Mucosa of stomach (tissue), 1 donor: ENCODE results near the gene CA12.
"Not testable (repeated sequence)": the region's sequence is repeated elsewhere in the genome, so short reads cannot be mapped to it uniquely, and the experiment has no call there.

ENCODE experiments used
- H3K27me3 ChIP-seq: one replicate; pipeline ENCODE4 v1.7.0; 2013; ENCODE audit warnings: mild to moderate bottlenecking, low read length; ENCODE audit not compliant: control insufficient read depth, insufficient read depth
- H3K36me3 ChIP-seq: one replicate; pipeline ENCODE4 v1.7.0; 2013; ENCODE audit warnings: low read length; ENCODE audit not compliant: control insufficient read depth, insufficient read depth
- H3K4me1 ChIP-seq: one replicate; pipeline ENCODE4 v1.7.0; 2013; ENCODE audit warnings: mild to moderate bottlenecking, low read length; ENCODE audit not compliant: control insufficient read depth, insufficient read depth
- H3K4me3 ChIP-seq: one replicate; pipeline ENCODE4 v1.7.0; 2013; ENCODE audit warnings: low read length
- H3K9ac ChIP-seq: one replicate; pipeline ENCODE4 v1.7.0; 2013; ENCODE audit warnings: mild to moderate bottlenecking, low read length, moderate library complexity
- H3K9me3 ChIP-seq: one replicate; pipeline ENCODE4 v1.7.0; 2013; ENCODE audit warnings: mild to moderate bottlenecking, low read length, moderate library complexity; ENCODE audit not compliant: control insufficient read depth
- donor health status: Pancreatic carcinoma.

The CA12 gene

DNA sequence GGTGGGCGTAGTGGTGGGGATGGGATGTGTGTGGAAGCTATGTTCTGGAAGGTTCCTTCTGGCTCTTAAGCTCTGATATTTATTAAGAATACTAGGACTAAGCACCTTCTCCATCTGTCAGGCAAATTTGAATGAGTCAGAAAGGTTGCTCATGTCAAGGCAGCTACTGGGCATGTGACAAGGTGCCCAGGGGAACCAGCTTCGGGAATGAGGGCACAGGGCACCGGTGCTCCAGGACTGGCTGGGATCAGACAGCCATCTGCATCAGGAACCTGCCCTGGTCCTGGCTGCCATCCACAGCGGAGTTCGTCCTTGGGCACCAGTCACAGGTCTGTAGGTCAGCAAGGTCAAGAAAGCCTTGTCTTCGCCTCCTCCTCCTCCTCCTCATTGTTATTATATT lies 32.5 kb downstream of the CA12 start:
- Histone ChIP-seq H3K9me3 (no peaks in the 10 kb centered on the region), H3K36me3 (no peaks in the 10 kb centered on the region), H3K27me3 (no peaks in the 10 kb centered on the region), H3K4me1 (peaks cover 42% of the 10 kb centered on the region), H3K9ac (no peak overlapping the region), H3K4me3 (no peak overlapping the region)

- Histone ChIP-seq H3K36me3 (no peaks in the 10 kb centered on the region), H3K4me3 (no peak overlapping the region), H3K9me3 (no peaks in the 10 kb centered on the region), H3K9ac (no peak overlapping the region), H3K4me1 (peaks cover 37% of the 10 kb centered on the region), H3K27me3 (no peaks in the 10 kb centered on the region)
Observed at GRCh38 chr15:63348392-63348791, 33.3 kb downstream of the CA12 start.

DNA sequence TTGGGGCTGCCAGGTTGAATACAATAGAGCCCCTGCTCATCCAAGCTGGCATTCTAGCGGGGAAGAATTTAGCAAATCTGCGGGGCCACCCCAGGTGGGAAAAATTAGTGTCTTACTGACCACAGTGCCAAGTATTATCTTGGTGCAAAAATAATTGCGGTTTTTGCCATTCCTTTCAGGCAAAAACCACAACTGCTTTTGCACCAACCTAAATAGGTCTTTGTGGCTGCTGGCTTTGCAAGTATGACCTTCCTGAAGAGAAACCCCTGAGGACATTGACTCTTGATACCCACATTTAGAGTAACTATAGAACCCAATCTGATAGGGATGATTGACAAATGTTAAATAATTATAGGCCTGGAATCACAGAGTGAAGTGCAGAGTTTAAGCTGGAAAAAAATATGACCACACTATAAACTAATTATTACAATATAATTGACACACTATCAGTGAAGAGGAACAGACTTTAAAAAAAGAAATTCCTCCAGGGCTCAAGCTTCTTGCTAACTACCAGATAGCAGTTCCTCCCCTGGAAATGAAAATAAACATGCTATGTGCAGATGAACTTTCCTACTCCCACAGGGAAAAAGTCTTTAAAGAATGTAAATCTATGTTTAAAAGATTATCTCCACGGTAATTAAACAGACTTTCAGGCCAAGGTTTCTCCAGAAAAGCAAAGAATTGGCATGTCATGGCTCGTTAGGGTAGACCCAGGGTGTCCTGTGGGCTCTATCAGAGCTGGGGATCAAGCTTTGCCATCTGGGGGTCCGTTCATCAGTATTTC lies 34.4 kb downstream of the CA12 start:
- H3K36me3 ChIP-seq: no peaks in the 10 kb centered on the region
- H3K27me3 ChIP-seq: no peaks in the 10 kb centered on the region
- H3K4me3 ChIP-seq: no peak overlapping the region
- H3K4me1 ChIP-seq: peaks cover 35% of the 10 kb centered on the region
- no peak overlapping the region for H3K9ac ChIP-seq
- H3K9me3 ChIP-seq: no peaks in the 10 kb centered on the region

DNA sequence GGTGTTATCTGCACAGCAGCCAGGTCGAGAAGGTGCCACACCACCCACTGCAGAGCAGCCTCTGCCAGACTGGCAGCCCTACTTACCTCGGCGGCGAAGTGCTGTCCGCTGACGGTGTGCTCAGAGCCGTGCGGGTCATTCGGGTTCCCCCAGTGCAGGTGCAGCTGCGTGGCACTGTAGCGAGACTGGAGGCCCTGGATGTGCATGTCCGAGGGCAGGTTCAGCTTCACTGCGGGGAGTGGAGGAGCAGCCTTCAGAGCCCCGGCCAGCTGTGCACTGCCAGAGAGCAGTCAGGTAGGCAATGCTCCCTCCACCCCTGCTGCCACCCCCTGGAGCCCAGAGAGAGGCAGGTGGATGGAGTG lies 36.3 kb downstream of the CA12 start:
- H3K27me3 ChIP-seq: no peaks in the 10 kb centered on the region
- H3K4me3 ChIP-seq: no peak overlapping the region
- H3K36me3 ChIP-seq: no peaks in the 10 kb centered on the region
- H3K4me1 ChIP-seq: peaks cover 22% of the 10 kb centered on the region
- H3K9ac ChIP-seq: no peak overlapping the region
- H3K9me3 ChIP-seq: no peaks in the 10 kb centered on the region

DNA sequence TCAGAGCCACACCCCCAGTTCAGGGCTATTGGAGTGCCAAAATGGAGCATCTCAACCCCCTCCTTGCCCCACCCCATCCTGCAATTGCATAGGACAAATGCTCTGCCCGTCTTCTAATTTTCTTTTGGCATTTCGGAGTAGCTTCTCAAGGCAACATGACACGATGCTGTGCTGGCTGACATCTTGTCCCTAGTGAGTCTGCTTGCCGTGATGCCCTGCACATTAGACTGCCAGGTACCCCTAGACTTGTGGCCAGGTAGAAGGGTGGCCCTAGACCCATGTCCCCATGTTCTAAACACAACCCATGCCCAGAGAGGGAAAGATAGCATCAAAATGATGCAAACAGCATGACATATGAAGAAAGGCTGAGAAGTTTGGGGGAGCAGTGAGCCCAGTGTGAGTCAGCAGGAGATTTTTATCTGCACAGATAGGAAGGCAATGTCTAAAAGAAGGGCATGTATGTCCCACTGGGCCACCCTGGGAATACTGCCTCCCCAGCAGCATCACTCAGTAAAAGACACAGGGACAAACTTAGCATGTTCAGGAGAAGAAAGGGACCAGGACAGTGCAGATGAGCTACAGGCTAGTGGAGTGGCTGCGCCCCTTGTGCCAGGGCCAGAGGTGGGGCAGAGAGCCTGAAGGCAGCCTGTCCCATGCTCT lies 36.8 kb downstream of the CA12 start:
- Histone ChIP-seq H3K4me1 (peaks cover 18% of the 10 kb centered on the region), H3K36me3 (no peaks in the 10 kb centered on the region), H3K9ac (no peak overlapping the region), H3K9me3 (no peaks in the 10 kb centered on the region), H3K4me3 (no peak overlapping the region), H3K27me3 (no peaks in the 10 kb centered on the region)

DNA sequence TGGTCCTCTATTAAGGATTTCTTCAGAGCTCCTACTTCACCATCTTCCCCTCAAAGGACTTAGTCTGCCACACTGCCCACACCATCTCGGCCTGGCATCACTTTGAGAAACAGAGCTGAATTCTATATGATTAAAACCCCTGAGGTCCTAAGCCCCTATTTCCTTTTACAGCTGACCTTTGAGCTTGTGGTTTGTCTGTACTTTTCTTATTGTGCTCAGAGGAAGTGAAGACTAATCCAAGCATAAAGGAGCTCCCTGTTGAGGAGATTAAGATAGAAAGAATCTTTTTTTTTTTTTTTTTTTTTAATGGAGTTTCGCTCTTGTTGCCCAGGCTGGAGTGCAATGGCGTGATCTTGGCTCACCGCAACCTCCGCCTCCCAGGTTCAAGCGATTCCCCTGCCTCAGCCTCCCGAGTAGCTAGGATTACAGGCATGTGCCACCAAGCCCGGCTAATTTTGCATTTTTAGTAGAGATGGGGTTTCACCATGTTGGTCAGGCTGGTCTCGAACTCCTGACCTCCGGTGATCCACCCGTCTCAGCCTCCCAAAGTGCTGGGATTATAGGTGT lies 38.6 kb downstream of the CA12 start:
- not testable (repeated sequence) for H3K36me3 ChIP-seq, H3K27me3 ChIP-seq, H3K4me3 ChIP-seq, H3K4me1 ChIP-seq, H3K9me3 ChIP-seq, H3K9ac ChIP-seq

- no peaks in the 10 kb centered on the region for H3K27me3 ChIP-seq
- no peak overlapping the region for H3K9ac ChIP-seq
- no peaks in the 10 kb centered on the region for H3K36me3 ChIP-seq
- H3K4me3 ChIP-seq: no peak overlapping the region
- H3K9me3 ChIP-seq: no peaks in the 10 kb centered on the region
- H3K4me1 ChIP-seq: no peaks in the 10 kb centered on the region
Observed at GRCh38 chr15:63341898-63342297, 39.7 kb downstream of the CA12 start.

- no peaks in the 10 kb centered on the region for H3K36me3 ChIP-seq
- no peaks in the 10 kb centered on the region for H3K27me3 ChIP-seq
- H3K9me3 ChIP-seq: no peaks in the 10 kb centered on the region
- H3K4me1 ChIP-seq: no peaks in the 10 kb centered on the region
- H3K9ac ChIP-seq: no peak overlapping the region
- H3K4me3 ChIP-seq: no peak overlapping the region
Observed at GRCh38 chr15:63340878-63341277, 40.8 kb downstream of the CA12 start.

DNA sequence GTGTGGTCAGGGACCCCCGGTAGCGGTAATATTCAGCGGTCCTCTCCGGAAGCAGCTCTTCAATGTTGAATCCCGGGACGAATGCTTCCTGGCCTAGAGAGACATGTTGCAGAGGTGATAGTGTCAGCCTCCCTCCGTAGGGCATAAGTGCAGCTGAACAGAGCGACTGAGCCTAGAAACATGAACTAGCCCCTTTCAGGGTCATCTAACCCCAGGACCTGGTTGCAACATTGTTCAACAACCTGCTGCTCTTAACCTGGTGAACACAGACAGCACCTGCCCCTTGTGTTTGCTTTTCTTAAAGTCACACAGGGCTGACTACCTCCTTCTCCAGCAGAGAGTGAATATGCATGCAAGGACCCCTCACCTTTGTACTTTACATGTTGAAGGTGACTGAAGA lies 41.3 kb downstream of the CA12 start:
- H3K36me3 ChIP-seq: no peaks in the 10 kb centered on the region
- H3K9me3 ChIP-seq: no peaks in the 10 kb centered on the region
- H3K27me3 ChIP-seq: no peaks in the 10 kb centered on the region
- H3K9ac ChIP-seq: no peak overlapping the region
- no peak overlapping the region for H3K4me3 ChIP-seq
- H3K4me1 ChIP-seq: no peaks in the 10 kb centered on the region

DNA sequence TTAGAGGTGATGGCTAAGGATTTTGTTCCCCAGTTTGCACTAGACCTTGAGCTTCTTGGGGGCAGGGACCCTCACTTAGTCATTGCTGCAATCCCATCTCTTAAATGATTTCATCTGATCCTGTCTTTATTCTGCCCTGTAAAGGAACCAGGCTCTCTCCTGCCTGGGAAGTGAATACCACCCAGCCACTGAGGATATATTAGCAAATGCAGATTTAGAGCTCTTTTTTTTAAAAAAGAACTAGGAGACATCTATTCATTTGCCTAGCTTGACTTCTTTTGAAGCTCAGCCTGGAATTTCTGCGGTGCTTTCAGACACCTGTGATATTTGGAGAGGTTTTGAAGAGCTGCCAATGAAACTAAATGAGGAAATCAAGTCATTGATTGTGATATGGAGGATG lies 41.8 kb downstream of the CA12 start:
- no peaks in the 10 kb centered on the region for H3K27me3 ChIP-seq
- no peak overlapping the region for H3K4me3 ChIP-seq
- no peaks in the 10 kb centered on the region for H3K4me1 ChIP-seq
- H3K9ac ChIP-seq: no peak overlapping the region
- no peaks in the 10 kb centered on the region for H3K36me3 ChIP-seq
- no peaks in the 10 kb centered on the region for H3K9me3 ChIP-seq

- Histone ChIP-seq H3K9ac (no peak overlapping the region), H3K36me3 (no peaks in the 10 kb centered on the region), H3K27me3 (no peaks in the 10 kb centered on the region), H3K4me1 (no peaks in the 10 kb centered on the region), H3K9me3 (no peaks in the 10 kb centered on the region), H3K4me3 (no peak overlapping the region)
Observed at GRCh38 chr15:63339006-63339766, 42.5 kb downstream of the CA12 start.

GRCh38 chr15:63338170-63338569 lies 43.5 kb downstream of the CA12 start:
- Histone ChIP-seq H3K36me3 (no peaks in the 10 kb centered on the region), H3K4me1 (no peaks in the 10 kb centered on the region), H3K27me3 (no peaks in the 10 kb centered on the region), H3K4me3 (no peak overlapping the region), H3K9ac (no peak overlapping the region), H3K9me3 (no peaks in the 10 kb centered on the region)
